ENCODE data around the gene GLDN.

- TF ChIP-seq CTCF (IDR thresholded peaks at IDR 0.05) (no peak), ZFP36 (IDR thresholded peaks at IDR 0.05; ENCODE audit: borderline replicate concordance, partially characterized antibody) (no peak), ESRRA (IDR thresholded peaks at IDR 0.05; ENCODE audit: borderline replicate concordance, low read length) (no peak), HOXB5 (CRISPR knock-in tag; IDR thresholded peaks at IDR 0.05) (no peak), EP300 (IDR thresholded peaks at IDR 0.05) (no peak), MAFK (IDR thresholded peaks at IDR 0.05; ENCODE audit: partially characterized antibody) (no peak), JUN (IDR thresholded peaks at IDR 0.05) (no peak), MYC (IDR thresholded peaks at IDR 0.05; ENCODE audit: borderline replicate concordance, low read length) (no peak), REST (IDR thresholded peaks at IDR 0.05) (no peak), HEYL (CRISPR knock-in tag; IDR thresholded peaks at IDR 0.05) (no peak)
Measured at GRCh38 chr15:51377038-51377786, 35.8 kb downstream of the GLDN start.
